ENCODE measurements around the gene KRT75.

Gene KRT75

GRCh38 chr12:52401526-52401925, 32.6 kb downstream of the KRT75 start:
- DNase-seq (ENCODE audit: low read depth), result no peak
- no peak for TF ChIP-seq CTCF (conservative IDR thresholded peaks at IDR 0.05; ENCODE audit: low read length)
- H3K4me3 ChIP-seq (ENCODE audit: low read length), result no peak overlapping the region

GRCh38 chr12:52400906-52401305, 33.3 kb downstream of the KRT75 start:
- TF ChIP-seq CTCF (conservative IDR thresholded peaks at IDR 0.05; ENCODE audit: low read length), result no peak
- DNase-seq (ENCODE audit: low read depth), result no peak
- H3K4me3 ChIP-seq (ENCODE audit: low read length), result no peak overlapping the region

- TF ChIP-seq CTCF (conservative IDR thresholded peaks at IDR 0.05; ENCODE audit: low read length), result no peak
- DNase-seq (ENCODE audit: low read depth), result no peak
- H3K4me3 ChIP-seq (ENCODE audit: low read length), result no peak overlapping the region
Measured at GRCh38 chr12:52399756-52400155, 34.4 kb downstream of the KRT75 start.

DNA sequence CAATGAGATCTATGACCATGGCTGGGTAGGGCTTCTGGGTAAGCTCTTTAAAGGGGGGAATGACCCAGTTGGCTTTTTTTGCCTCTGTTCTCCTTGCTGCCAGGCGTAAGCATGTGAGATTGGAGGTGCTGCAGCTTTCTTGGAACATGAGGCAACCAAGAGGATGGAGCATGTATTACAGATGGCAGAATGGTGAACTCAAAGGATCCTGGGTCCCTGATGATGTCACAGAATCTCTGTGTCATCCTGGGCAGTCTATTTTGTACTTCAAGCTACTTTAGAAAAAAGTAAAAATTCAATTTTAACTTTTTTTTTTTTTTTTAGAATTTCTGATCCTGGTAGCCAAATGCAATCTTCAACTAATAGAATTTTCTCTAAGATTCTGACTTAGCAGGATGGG, 36.0 kb downstream of the KRT75 start:
- DNase-seq (ENCODE audit: low read depth), result no peak
- no peak for TF ChIP-seq CTCF (conservative IDR thresholded peaks at IDR 0.05; ENCODE audit: low read length)
- H3K4me3 ChIP-seq (ENCODE audit: low read length), result no peak overlapping the region

- TF ChIP-seq CTCF (conservative IDR thresholded peaks at IDR 0.05; ENCODE audit: low read length), result no peak
- no peak overlapping the region for H3K4me3 ChIP-seq (ENCODE audit: low read length)
- no peak for DNase-seq (ENCODE audit: low read depth)
Measured at GRCh38 chr12:52396656-52397055, 37.5 kb downstream of the KRT75 start.

DNA sequence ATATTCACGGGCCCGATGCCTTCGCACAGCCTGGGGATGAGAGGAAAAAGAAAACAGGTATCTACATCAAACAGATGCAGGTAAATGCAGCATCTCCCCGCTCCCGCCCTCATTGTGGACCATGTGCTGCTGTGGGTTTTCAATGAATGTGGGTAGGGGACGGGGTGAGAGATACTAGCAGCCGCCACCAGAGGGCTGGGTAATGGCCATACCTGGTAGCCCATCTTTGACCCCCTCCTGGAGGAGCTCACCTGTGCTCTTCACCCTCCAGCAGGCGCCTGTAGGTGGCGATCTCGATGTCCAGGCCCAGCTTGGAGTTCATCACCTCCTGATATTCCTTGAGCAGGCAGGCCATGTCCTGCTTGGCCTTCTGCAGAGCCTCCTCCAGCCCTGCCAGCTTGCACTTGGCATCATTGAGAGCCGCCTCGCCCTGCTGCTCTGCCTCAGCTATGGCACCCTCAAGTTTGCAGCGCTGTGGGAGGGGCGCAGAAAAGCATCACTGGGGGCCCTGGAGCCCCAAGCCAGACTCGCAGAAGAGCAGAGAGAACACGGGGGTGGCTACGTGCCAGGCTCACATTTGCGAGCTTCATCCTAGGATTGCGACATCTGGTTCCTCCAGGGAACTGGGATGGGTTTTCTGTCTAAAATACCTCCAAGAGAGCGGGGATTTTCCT, 38.3 kb downstream of the KRT75 start:
- H3K4me3 ChIP-seq (ENCODE audit: low read length), result no peak overlapping the region
- 0 out of 2 replicates have a peak, but pooled peaks have one; percentile 6 for TF ChIP-seq CTCF (conservative IDR thresholded peaks at IDR 0.05; ENCODE audit: low read length)
- DNase-seq (ENCODE audit: low read depth), result peak; percentile 37

GRCh38 chr12:52394836-52395405, 39.2 kb downstream of the KRT75 start:
- no peak overlapping the region for H3K4me3 ChIP-seq (ENCODE audit: low read length)
- no peak for TF ChIP-seq CTCF (conservative IDR thresholded peaks at IDR 0.05; ENCODE audit: low read length)
- no peak for DNase-seq (ENCODE audit: low read depth)

Measured in AG10803 (cell line).